SJCRH30 (cell line): Measurements from ENCODE around the gene AP2A1. TPM values are rescaled to one million over a fixed set of nuclear protein-coding genes. Genes with fewer than 3 reads are reported as not detected.
A peak's percentile ranks its signal among the peaks of the same experiment; 100 is the strongest.

ENCODE experiments used
- DNase-seq, 2 experiments: peaks; one replicate each; pipeline ENCODE4 v3.0.0-alpha.2; 2015 to 2020
- H3K27ac ChIP-seq: fragments of 250-450 bp; sonication (Bioruptor Pico); 2 replicates; pipeline ENCODE4 v1.5.1; 2020; ENCODE audit warnings: mild to moderate bottlenecking, moderate library complexity
- H3K27me3 ChIP-seq: fragments of 250-450 bp; sonication (Bioruptor Pico); 2 replicates; pipeline ENCODE4 v1.5.1; 2020; ENCODE audit warnings: mild to moderate bottlenecking, moderate library complexity
- H3K36me3 ChIP-seq: fragments of 250-450 bp; sonication (Bioruptor Pico); 2 replicates; pipeline ENCODE4 v1.5.1; 2020; ENCODE audit warnings: mild to moderate bottlenecking, moderate library complexity
- H3K4me1 ChIP-seq: fragments of 250-450 bp; sonication (Bioruptor Pico); 2 replicates; pipeline ENCODE4 v1.5.1; 2020; ENCODE audit warnings: mild to moderate bottlenecking, moderate library complexity
- H3K4me3 ChIP-seq: fragments of 250-450 bp; sonication (Bioruptor Pico); 2 replicates; pipeline ENCODE4 v1.5.1; 2020; ENCODE audit warnings: mild to moderate bottlenecking, moderate library complexity
- H3K9me3 ChIP-seq: fragments of 250-450 bp; sonication (Bioruptor Pico); replicated peaks from 2 replicates; pipeline ENCODE4 v1.5.1; 2020; ENCODE audit warnings: mild to moderate bottlenecking, moderate library complexity
- total RNA-seq: library from RNA; depleted of rRNA; stranded (reverse); fragments of >200 nt; shearing (Covaris generic); gene quantifications from 2 replicates; pipeline ENCODE4 v1.2.3, GENCODE V29; 2014

AP2A1 gene
- total RNA-seq, 1 experiment from 2014 or later, result 68.8 TPM

DNA sequence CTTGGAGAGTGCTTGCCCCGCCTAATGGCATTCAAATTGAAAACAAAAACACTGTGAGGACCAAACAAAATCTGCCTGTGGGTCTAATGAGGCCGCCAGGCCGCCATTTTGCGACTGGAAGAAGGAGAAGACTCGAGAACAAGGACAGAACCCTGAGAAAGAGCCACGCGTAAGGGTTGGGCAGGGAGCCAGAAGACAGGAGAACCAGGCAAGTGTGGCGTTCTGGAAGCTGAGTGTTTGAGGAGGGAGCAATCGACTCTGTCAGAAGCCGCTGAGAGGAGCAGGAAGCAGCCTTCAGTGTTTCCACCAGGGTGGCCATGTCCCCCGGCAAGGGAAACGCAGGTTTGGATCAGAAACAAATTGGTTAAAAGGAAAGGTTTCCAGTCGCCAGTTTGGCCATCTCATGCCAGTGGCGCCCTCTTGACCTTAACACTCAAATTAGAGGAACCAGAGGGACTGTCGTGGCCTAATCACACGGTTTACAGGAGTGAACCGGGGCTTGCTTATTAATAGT, 74.0 kb downstream of the AP2A1 start:
- H3K36me3 ChIP-seq, result peaks cover 17% of the 10 kb centered on the region
- no peak for DNase-seq

DNA sequence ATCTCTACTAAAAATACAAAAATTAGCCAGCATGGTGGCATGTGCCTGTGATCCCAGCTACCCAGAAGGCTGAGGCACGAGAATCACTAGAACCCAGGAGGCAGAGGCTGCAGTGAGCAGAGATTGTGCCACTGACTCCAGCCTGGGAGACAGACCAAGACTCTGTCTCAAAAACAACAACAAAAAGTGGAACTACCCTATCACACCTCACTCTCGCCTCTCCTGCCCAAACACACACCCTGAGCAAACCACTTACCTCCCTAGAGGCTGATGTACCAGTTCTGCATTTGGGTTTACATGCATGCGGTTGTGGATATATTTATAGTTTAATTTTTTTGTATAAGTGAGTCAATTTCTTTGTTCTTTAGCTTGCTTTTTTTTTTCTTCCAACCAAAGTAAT, 76.5 kb downstream of the AP2A1 start:
- Histone ChIP-seq H3K4me3 (no peak overlapping the region), H3K4me1 (no peaks in the 10 kb centered on the region), H3K9me3 (no peaks in the 10 kb centered on the region), H3K36me3 (peaks cover 8% of the 10 kb centered on the region; the same call in 1 of the 2 replicates), H3K27me3 (no peaks in the 10 kb centered on the region), H3K27ac (no peak overlapping the region)
- DNase-seq, result no peak

More for the DNA sequence above, 74.0 kb downstream of the AP2A1 start:
- no peaks in the 10 kb centered on the region for H3K9me3 ChIP-seq
- no peak overlapping the region for H3K4me3 ChIP-seq
- no peaks in the 10 kb centered on the region for H3K27me3 ChIP-seq
- no peaks in the 10 kb centered on the region for H3K4me1 ChIP-seq
- no peak overlapping the region for H3K27ac ChIP-seq

DNA sequence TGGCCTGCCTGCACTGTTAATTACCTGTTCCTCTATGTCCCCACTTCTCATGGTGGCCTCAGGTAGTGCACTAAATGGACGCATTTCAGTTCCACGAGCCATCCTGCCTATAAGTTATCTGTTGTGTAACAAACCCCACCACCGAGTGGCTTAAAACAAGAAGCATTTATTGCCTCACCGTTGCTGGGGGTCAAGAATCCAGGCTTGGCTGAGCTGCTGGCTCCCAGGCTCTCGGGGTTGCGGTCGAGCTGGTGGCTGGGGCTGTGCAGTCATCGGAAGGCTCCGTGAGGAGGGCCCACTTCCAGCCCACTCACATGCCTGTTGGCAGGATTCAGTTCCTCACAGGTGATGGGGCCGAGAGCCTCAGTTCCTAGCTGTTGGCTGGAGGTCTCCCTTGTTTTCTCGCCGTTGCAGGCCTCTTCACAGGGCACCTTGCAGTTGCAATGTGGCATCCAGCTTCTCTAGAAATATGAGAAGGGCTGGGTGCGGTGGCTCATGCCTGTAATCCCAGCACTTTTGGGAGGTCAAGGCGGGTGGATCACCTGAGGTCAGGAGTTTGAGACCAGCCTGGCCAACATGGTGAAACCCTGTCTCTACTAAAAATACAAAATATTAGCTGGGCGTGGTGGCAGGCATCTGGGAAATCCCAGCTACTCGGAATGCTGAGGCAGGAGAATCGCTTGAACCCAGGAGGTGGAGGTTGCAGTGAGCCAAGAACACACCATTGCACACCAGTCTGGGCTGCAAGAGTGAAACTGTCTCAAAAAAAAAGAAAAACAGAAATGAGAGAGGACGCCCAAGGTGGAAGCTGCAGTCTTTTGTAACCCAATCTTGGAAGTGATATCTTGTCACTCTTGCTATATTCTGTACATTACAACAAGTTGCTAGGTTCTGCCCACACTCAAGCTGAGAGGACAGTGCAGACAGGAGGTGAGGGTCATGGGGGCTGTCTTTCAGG, 77.6 kb downstream of the AP2A1 start:
- no peaks in the 10 kb centered on the region for H3K27me3 ChIP-seq

DNA sequence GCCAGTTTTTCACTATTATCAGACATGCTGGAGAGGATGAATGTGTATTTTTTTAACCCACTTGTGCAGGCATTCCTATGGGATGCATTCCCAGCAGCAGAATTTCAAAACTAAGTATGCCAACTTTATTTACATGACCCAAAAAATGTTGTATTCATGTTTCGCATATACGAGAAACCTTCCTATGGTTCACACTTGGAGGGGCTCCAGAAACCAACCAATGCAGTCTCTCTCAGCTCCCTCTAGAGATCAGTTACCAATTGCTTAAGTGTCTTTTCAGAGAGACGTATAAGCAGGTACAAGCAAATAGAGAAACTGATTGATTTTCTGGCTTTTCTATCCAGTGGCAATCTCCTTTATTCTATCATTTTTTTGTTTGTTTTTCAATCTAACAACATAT, 78.6 kb downstream of the AP2A1 start:
- Histone ChIP-seq H3K4me3 (no peak overlapping the region), H3K36me3 (0 out of 2 replicates have a peak, but pooled peaks cover 4% of the 10 kb centered on the region), H3K27me3 (no peaks in the 10 kb centered on the region), H3K27ac (no peak overlapping the region), H3K9me3 (no peaks in the 10 kb centered on the region), H3K4me1 (no peaks in the 10 kb centered on the region)
- no peak for DNase-seq

More for the DNA sequence above, 77.6 kb downstream of the AP2A1 start:
- Histone ChIP-seq H3K9me3 (no peaks in the 10 kb centered on the region), H3K4me1 (no peaks in the 10 kb centered on the region), H3K36me3 (peaks cover 10% of the 10 kb centered on the region; the same call in 1 of the 2 replicates), H3K4me3 (no peak overlapping the region), H3K27ac (no peak overlapping the region)
- no peak for DNase-seq

DNA sequence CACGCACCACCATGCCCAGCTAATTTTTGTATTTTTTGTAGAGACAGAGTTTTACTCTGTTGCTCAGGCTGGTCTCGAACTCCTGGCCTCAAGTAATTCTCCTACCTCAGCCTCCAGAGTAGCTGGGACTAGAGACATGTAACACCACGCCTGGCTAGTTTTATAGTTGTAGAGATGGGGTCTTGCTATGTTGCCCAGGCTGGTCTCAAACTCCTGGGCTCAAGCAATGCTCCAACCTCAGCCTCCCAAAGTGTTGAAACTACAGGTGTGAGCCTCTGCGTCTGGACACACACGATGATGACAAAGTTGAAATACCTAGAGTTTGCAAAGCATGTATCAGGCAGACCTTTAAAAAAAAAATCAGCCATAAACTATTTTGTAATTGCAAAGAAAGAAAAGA, 79.6 kb downstream of the AP2A1 start:
- no peaks in the 10 kb centered on the region for H3K9me3 ChIP-seq

DNA sequence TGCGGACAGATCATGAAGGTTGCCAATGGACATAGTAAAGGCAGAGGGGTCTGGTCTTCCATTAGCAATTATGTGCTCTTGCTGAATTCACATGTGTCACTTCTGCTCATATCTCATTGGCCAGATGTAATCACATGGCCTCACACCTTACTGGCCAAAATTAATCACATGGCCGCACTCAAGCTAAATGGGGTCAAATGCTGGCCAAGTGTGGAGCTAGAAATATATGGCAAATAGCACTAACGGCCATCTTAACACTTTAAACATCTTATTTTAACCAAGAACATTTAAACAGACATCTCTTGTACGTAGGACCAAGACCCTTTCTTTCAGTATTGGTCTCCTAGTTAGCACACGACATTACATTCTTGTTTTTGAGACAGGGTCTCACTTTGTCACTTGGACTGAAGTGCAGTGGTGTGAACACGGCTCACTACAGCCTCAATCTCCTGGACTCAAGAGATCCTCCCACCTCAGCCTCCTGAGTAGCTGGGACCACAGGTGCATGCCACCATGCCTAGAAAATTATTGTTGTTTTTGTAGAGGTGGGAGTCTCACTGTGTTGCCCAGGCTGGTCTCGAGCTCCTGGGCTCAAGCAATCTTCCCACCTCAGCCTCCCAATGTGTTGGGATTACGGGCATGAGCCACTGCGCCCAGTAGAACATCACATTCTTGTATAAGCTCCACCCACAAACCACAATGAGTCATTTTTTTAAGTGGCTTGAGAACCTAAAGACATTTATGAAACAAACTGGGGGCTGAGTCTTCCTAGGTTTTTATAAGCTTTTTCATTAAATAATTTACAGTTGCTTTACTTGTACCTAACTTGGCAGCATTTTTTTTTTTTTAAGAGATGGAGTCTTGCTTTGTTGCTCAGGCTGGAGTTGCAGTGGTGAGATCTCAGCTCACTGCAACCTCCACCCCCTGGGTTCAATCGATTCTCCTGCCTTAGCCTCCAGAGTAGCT, 81.2 kb downstream of the AP2A1 start:
- Histone ChIP-seq H3K27me3 (no peaks in the 10 kb centered on the region), H3K36me3 (0 out of 2 replicates have a peak, but pooled peaks cover 4% of the 10 kb centered on the region), H3K27ac (no peak overlapping the region), H3K4me3 (no peak overlapping the region), H3K9me3 (no peaks in the 10 kb centered on the region), H3K4me1 (no peaks in the 10 kb centered on the region; the same call in 1 of the 2 replicates)
- no peak for DNase-seq

More for the DNA sequence above, 79.6 kb downstream of the AP2A1 start:
- no peak overlapping the region for H3K27ac ChIP-seq
- no peak for DNase-seq
- no peak overlapping the region for H3K4me3 ChIP-seq
- H3K36me3 ChIP-seq, result 0 out of 2 replicates have a peak, but pooled peaks cover 4% of the 10 kb centered on the region
- no peaks in the 10 kb centered on the region for H3K4me1 ChIP-seq
- H3K27me3 ChIP-seq, result no peaks in the 10 kb centered on the region

DNA sequence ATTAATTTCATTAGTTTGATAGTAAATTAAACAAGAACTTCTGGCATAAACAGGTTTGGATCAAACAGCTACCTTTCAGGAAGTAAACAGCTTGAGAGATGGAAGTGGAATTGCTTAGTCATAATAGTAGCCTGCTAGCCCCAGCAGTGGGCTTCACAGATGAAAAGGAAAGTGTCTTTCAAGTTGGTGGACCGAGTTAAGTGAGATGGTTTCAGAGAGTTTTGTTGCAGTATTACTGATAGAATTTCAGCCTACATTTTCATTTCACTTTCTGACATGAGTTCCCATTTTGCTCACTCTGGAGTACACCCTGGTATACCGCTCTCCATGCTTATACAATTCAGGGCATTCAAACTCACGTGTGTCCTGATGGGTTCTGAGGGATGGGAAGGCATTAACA, 82.1 kb downstream of the AP2A1 start:
- Histone ChIP-seq H3K27ac (no peak overlapping the region), H3K36me3 (0 out of 2 replicates have a peak, but pooled peaks cover 4% of the 10 kb centered on the region), H3K9me3 (no peaks in the 10 kb centered on the region), H3K27me3 (no peaks in the 10 kb centered on the region), H3K4me1 (no peaks in the 10 kb centered on the region; the same call in 1 of the 2 replicates), H3K4me3 (no peak overlapping the region)
- DNase-seq, result no peak

DNA sequence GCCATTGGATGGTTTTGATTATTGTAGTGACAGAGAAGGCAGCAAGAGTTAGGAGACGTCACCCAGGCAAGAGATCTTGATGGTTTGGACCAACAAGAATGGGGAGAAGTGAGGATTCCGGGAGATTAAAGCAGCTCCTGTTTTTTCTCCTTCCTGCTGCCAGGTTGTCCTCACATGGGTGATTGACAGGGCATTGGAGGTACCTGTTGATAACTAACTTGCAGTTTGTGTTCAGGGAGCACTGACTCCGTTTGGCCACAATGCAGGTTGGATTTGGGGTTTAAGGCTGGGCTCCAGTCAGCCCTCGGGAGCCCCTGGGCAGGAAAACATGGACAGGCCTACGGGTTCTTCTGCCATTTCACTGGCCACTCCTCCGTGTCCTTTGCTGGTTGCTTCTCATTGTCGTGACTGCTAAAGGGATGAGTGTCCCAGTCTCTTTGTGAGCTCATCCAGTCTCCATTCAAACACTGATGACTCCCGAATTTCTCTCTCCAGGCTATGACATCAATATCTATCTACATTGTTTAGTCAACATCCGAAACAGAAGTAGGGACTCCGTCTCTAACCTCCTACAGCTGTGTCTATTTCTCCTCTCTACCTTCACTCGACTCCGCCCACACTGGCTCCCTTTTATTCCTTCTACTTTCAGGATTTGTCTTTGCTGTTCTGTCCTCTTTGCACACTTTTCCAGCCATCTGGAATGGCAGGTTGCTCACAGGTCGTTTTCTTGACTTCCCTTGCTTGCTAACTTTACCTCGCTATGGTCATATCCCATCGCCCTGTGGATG, 82.8 kb downstream of the AP2A1 start:
- H3K4me3 ChIP-seq, result no peak overlapping the region
- 0 out of 2 replicates have a peak, but pooled peaks cover 4% of the 10 kb centered on the region for H3K36me3 ChIP-seq
- DNase-seq, result no peak
- no peaks in the 10 kb centered on the region for H3K27me3 ChIP-seq
- H3K4me1 ChIP-seq, result no peaks in the 10 kb centered on the region; the same call in 1 of the 2 replicates
- H3K27ac ChIP-seq, result no peak overlapping the region
- no peaks in the 10 kb centered on the region for H3K9me3 ChIP-seq

DNA sequence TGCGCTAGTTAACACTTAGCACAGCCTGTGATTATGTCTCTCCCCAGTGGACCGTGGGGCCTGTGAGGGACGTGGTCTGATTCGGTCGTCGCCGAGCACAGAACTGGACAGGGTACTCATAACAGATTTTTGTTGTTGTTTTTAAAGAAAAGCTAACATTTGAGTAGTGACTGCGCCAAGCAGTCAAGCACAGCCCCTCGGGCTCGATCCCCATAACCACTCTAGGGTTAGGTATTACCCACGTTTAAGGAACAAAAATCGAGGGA, 83.4 kb downstream of the AP2A1 start:
- H3K27ac ChIP-seq, result peak overlapping the region; percentile 97; the same call in 1 of the 2 replicates
- H3K27me3 ChIP-seq, result no peaks in the 10 kb centered on the region
- H3K36me3 ChIP-seq, result peaks cover 7% of the 10 kb centered on the region
- H3K9me3 ChIP-seq, result no peaks in the 10 kb centered on the region
- DNase-seq, result no peak
- H3K4me3 ChIP-seq, result peak overlapping the region; percentile 90
- no peaks in the 10 kb centered on the region; the same call in 1 of the 2 replicates for H3K4me1 ChIP-seq

DNA sequence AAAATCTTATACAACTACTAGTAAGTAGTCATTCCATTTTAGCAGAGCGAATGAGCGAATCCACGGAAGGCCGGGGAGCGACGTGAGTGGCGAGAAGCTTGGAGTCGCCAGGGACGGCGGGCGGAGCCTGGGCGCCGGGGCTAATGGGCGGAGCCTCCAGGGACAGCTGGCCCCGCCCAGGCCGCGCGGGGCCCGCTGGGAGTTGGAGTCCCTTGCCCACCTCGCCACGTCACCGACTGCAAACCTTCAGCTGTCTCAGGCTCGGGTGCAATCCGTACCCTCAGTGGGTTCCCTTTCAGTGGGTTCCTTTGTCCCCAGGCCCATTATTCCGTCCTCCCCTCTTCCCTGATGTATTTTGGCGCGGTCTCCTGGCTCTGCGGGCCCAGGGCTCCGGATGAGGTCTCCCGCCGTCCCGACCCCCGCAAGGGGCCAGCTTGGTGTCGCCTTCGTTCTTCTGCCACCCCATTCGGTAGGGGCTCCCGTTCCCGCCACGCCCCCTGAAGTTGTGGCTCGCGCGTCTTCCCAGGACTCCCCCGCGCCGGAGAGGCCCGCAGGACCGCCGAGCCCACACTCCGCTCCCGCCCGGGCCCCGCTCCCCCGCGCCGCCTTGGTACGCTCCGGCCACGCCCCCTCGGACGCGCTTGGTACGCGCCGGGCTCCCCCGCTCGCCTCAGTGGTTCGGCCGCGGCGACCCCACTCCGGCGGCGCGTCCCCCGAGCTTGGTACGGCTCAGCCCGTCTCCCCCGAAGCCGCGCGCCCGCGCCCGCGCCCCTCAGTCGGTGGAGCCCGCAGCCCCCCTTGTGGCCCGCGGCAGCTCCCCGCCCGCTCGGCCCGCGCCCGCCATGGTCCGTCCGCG, 83.9 kb downstream of the AP2A1 start, which contains the start of gene PTOV1:
Gene PTOV1 (plus strand): TSS at position 673 of the 856 bp plus-strand sequence.
- H3K4me3 ChIP-seq, result peak within 1 kb of the TSS; percentile 90
- peak within 1 kb of the TSS; percentile 97 for H3K27ac ChIP-seq
- H3K36me3 ChIP-seq, result peaks cover 10% of the 10 kb centered on the region
- H3K4me1 ChIP-seq, result no peaks in the 10 kb centered on the region; the same call in 1 of the 2 replicates
- peak; percentile 89 to 94 for DNase-seq
- no peaks in the 10 kb centered on the region for H3K27me3 ChIP-seq
- H3K9me3 ChIP-seq, result no peaks in the 10 kb centered on the region

DNA sequence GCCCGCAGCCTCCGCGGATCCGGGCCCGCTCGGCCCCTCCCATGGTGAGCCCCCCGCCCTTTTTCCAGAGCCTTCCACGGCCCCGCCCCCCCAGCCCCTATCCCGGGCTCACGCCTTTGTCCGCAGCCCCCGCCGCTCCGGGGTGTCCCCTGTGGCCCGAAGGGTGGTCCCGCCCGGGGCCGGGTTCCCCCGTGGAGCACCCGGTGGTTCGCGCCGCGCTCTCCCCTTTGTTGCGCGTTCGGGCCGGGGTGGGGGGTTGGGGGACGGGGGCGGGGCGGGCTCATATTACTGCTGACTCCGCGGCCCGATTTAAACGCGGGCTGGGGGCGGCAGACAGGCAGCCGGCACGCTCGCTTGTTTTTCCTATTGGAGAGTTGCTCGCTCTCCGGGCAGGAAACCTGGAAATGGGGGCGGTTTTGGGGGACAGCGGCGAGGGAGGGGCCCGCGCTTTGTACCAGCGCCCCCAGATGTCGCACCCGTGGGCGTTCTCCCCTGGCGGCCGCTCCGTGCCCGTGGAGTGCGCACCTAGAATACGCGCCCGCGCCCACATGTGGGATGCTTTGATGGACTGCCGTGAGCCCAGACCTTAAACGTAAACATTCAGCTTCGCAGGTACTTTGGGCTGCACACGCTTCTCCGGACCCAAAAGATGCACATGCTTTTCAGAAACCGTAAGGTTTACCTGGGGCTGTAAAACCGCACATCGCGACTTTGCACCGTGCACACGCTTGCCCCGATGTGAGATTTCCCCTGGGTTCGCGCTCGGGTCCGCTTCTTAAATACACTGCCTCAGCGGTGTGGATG, 84.9 kb downstream of the AP2A1 start:
- Histone ChIP-seq H3K27ac (no peak overlapping the region), H3K27me3 (no peaks in the 10 kb centered on the region), H3K4me3 (peak overlapping the region; percentile 90), H3K4me1 (no peaks in the 10 kb centered on the region; the same call in 1 of the 2 replicates), H3K36me3 (peaks cover 10% of the 10 kb centered on the region), H3K9me3 (no peaks in the 10 kb centered on the region)
- DNase-seq, result peak; percentile 59 to 62

DNA sequence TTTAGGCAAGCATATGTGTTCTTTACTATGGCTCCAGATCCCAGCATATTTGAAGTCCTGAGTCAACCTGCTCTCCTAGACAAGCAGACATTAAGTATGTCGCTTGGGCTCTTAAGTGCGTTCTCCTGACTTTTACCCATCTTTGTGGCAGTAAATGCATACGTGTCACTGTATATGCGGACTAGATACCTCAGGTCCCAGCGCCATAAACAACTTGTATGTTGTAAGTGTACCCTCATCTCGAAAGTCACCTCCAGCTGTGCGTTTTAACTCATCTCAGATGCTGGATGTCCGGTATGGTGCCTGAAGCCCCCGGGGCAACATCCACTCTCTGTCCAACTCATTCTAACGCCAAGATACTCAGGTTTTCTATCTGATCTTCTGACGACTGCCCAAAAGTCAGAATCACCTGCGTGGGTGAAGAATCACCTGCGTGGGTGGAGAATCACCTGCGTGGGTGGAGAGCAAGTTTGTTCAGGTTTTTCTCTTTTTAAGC, 85.9 kb downstream of the AP2A1 start:
- Histone ChIP-seq H3K4me1 (no peaks in the 10 kb centered on the region; the same call in 1 of the 2 replicates), H3K4me3 (peak overlapping the region; percentile 90), H3K36me3 (peaks cover 20% of the 10 kb centered on the region), H3K27me3 (no peaks in the 10 kb centered on the region), H3K9me3 (no peaks in the 10 kb centered on the region), H3K27ac (no peak overlapping the region)
- no peak for DNase-seq
